ENCODE data around the gene SLC6A3. TPM values are rescaled to one million over a fixed set of nuclear protein-coding genes. Genes with fewer than 3 reads are reported as not detected.

Gene SLC6A3
- total and polyA plus RNA-seq, 3 experiments from 2014 or later = not detected

- no peaks in the 10 kb centered on the region for H3K27me3 ChIP-seq (ENCODE audit: insufficient read depth, low read length, poor library complexity, severe bottlenecking)
- Mint-ChIP-seq H3K27ac (peak overlapping the region in 7 of 8 donors; percentile 11 to 90 (median 60)), H3K9me3 (no peaks in the 10 kb centered on the region), H3K4me1 (peaks cover 16 to 30% (median 18%) of the 10 kb centered on the region in 3 donors), H3K4me3 (peak overlapping the region; percentile 60 to 81 (median 72)), H3K36me3 (no peaks in the 10 kb centered on the region), H3K27me3 (peaks cover 0 to 9% of the 10 kb centered on the region in 2 donors)
- POLR2A ChIA-PET = no interaction called here
- CTCF ChIA-PET = interaction anchor here (0.7 to 4.7 kb wide), 32 partner anchors 10 to 939 kb away, joined by 3 to 37 read pairs (median 4); no protein-coding TSS in a partner anchor
- peak; percentile 43 to 69 (median 67) for DNase-seq
- peak overlapping the region; percentile 38 for H3K4me3 ChIP-seq (ENCODE audit: low read length)
- H3K36me3 ChIP-seq (ENCODE audit: insufficient read depth, low read length) = no peaks in the 10 kb centered on the region
- H3K4me1 ChIP-seq (ENCODE audit: insufficient read depth, low read length) = peaks cover 9% of the 10 kb centered on the region
- no peaks in the 10 kb centered on the region for H3K9me3 ChIP-seq (ENCODE audit: low read length)
- no peak overlapping the region for H3K27ac ChIP-seq (ENCODE audit: low read depth, low read length)
Observed at GRCh38 chr5:1380011-1380817, 65.0 kb downstream of the SLC6A3 start.

- H3K36me3 ChIP-seq (ENCODE audit: insufficient read depth, low read length) = no peaks in the 10 kb centered on the region
- H3K9me3 ChIP-seq (ENCODE audit: low read length) = no peaks in the 10 kb centered on the region
- H3K4me1 Mint-ChIP-seq = peaks cover 21 to 37% (median 26%) of the 10 kb centered on the region in 3 donors
- DNase-seq = peak in 1 of 5 donors; percentile 25
- H3K27ac Mint-ChIP-seq = no peak overlapping the region
- H3K4me1 ChIP-seq (ENCODE audit: insufficient read depth, low read length) = peaks cover 13% of the 10 kb centered on the region
- POLR2A ChIA-PET = no interaction called here
- no peaks in the 10 kb centered on the region for H3K9me3 Mint-ChIP-seq
- no peaks in the 10 kb centered on the region for H3K27me3 ChIP-seq (ENCODE audit: insufficient read depth, low read length, poor library complexity, severe bottlenecking)
- H3K36me3 Mint-ChIP-seq = no peaks in the 10 kb centered on the region
- peak overlapping the region in 1 of 7 donors; percentile 79 for H3K4me3 Mint-ChIP-seq
- CTCF ChIA-PET = interaction anchor here (0.9 to 4.7 kb wide), 15 partner anchors 9 to 937 kb away, joined by 3 to 37 read pairs (median 4); no protein-coding TSS in a partner anchor
- no peak overlapping the region for H3K4me3 ChIP-seq (ENCODE audit: low read length)
- no peak overlapping the region for H3K27ac ChIP-seq (ENCODE audit: low read depth, low read length)
- peaks cover 0 to 9% of the 10 kb centered on the region in 2 donors for H3K27me3 Mint-ChIP-seq
Observed at GRCh38 chr5:1378866-1379659, 66.2 kb downstream of the SLC6A3 start.

- Mint-ChIP-seq H3K27ac (no peak overlapping the region), H3K27me3 (peaks cover 0 to 9% of the 10 kb centered on the region in 2 donors), H3K9me3 (no peaks in the 10 kb centered on the region), H3K4me1 (peaks cover 25 to 46% (median 30%) of the 10 kb centered on the region in 3 donors), H3K4me3 (no peak overlapping the region), H3K36me3 (no peaks in the 10 kb centered on the region)
- Histone ChIP-seq H3K27me3 (ENCODE audit: insufficient read depth, low read length, poor library complexity, severe bottlenecking) (no peaks in the 10 kb centered on the region), H3K36me3 (ENCODE audit: insufficient read depth, low read length) (no peaks in the 10 kb centered on the region), H3K4me1 (ENCODE audit: insufficient read depth, low read length) (peaks cover 13% of the 10 kb centered on the region), H3K27ac (ENCODE audit: low read depth, low read length) (no peak overlapping the region), H3K4me3 (ENCODE audit: low read length) (no peak overlapping the region), H3K9me3 (ENCODE audit: low read length) (no peaks in the 10 kb centered on the region)
- peak in 1 of 5 donors; percentile 35 for DNase-seq
- POLR2A ChIA-PET = no interaction called here
- CTCF ChIA-PET = interaction anchor here (0.9 to 4.7 kb wide), 3 partner anchors 8 to 267 kb away, joined by 3 to 37 read pairs (median 3); no protein-coding TSS in a partner anchor
Observed at GRCh38 chr5:1378096-1378495, 67.1 kb downstream of the SLC6A3 start.

GRCh38 chr5:1376981-1377380 is 68.3 kb downstream of the SLC6A3 start:
- DNase-seq = no peak

GRCh38 chr5:1375871-1376810 is 69.1 kb downstream of the SLC6A3 start:
- peaks cover 21 to 44% (median 28%) of the 10 kb centered on the region in 3 donors for H3K4me1 Mint-ChIP-seq
- no peak overlapping the region for H3K4me3 ChIP-seq (ENCODE audit: low read length)
- no peak overlapping the region for H3K4me3 Mint-ChIP-seq
- H3K9me3 ChIP-seq (ENCODE audit: low read length) = no peaks in the 10 kb centered on the region
- H3K4me1 ChIP-seq (ENCODE audit: insufficient read depth, low read length) = peaks cover 13% of the 10 kb centered on the region
- H3K9me3 Mint-ChIP-seq = no peaks in the 10 kb centered on the region
- no peak overlapping the region for H3K27ac ChIP-seq (ENCODE audit: low read depth, low read length)
- no peak for DNase-seq
- POLR2A ChIA-PET = no interaction called here
- H3K36me3 Mint-ChIP-seq = no peaks in the 10 kb centered on the region
- H3K27me3 Mint-ChIP-seq = peaks cover 0 to 6% of the 10 kb centered on the region in 2 donors
- no peaks in the 10 kb centered on the region for H3K36me3 ChIP-seq (ENCODE audit: insufficient read depth, low read length)
- H3K27me3 ChIP-seq (ENCODE audit: insufficient read depth, low read length, poor library complexity, severe bottlenecking) = no peaks in the 10 kb centered on the region
- peak overlapping the region in 1 of 8 donors; percentile 48 for H3K27ac Mint-ChIP-seq
- CTCF ChIA-PET = interaction anchor here (1.6 kb wide), 1 partner anchor 10 kb away, joined by 3 read pairs; no protein-coding TSS in a partner anchor

More at GRCh38 chr5:1376981-1377380, 68.3 kb downstream of the SLC6A3 start:
- H3K9me3 ChIP-seq (ENCODE audit: low read length) = no peaks in the 10 kb centered on the region
- no peaks in the 10 kb centered on the region for H3K27me3 ChIP-seq (ENCODE audit: insufficient read depth, low read length, poor library complexity, severe bottlenecking)
- peaks cover 28 to 50% (median 34%) of the 10 kb centered on the region in 3 donors for H3K4me1 Mint-ChIP-seq
- ChIA-PET CTCF (interaction anchor here (1.3 kb wide), 1 partner anchor 159 kb away, joined by 3 read pairs; no protein-coding TSS in a partner anchor), POLR2A (no interaction called here)
- no peaks in the 10 kb centered on the region for H3K36me3 ChIP-seq (ENCODE audit: insufficient read depth, low read length)
- H3K4me3 Mint-ChIP-seq = no peak overlapping the region
- H3K36me3 Mint-ChIP-seq = no peaks in the 10 kb centered on the region
- peaks cover 0 to 9% of the 10 kb centered on the region in 2 donors for H3K27me3 Mint-ChIP-seq
- no peaks in the 10 kb centered on the region for H3K9me3 Mint-ChIP-seq
- no peak overlapping the region for H3K4me3 ChIP-seq (ENCODE audit: low read length)
- H3K27ac ChIP-seq (ENCODE audit: low read depth, low read length) = no peak overlapping the region
- no peak overlapping the region for H3K27ac Mint-ChIP-seq
- peaks cover 13% of the 10 kb centered on the region for H3K4me1 ChIP-seq (ENCODE audit: insufficient read depth, low read length)

- H3K4me3 ChIP-seq (ENCODE audit: low read length) = no peak overlapping the region
- Mint-ChIP-seq H3K36me3 (no peaks in the 10 kb centered on the region), H3K4me3 (peak overlapping the region in 1 of 7 donors; percentile 47), H3K9me3 (no peaks in the 10 kb centered on the region), H3K27me3 (peaks cover 0 to 6% of the 10 kb centered on the region in 2 donors), H3K27ac (peak overlapping the region in 6 of 8 donors; percentile 19 to 92 (median 84)), H3K4me1 (peaks cover 14 to 30% (median 20%) of the 10 kb centered on the region in 3 donors)
- peaks cover 7% of the 10 kb centered on the region for H3K4me1 ChIP-seq (ENCODE audit: insufficient read depth, low read length)
- ChIA-PET POLR2A (interaction anchor here (1.3 kb wide), 1 partner anchor 11 kb away, joined by 4 read pairs; no protein-coding TSS in a partner anchor), CTCF (interaction anchor here (0.8 to 1.0 kb wide), 3 partner anchors 11 to 207 kb away, joined by 3 to 4 read pairs (median 3); partner anchors contain the start of gene CLPTM1L)
- no peaks in the 10 kb centered on the region for H3K27me3 ChIP-seq (ENCODE audit: insufficient read depth, low read length, poor library complexity, severe bottlenecking)
- DNase-seq = no peak
- no peaks in the 10 kb centered on the region for H3K36me3 ChIP-seq (ENCODE audit: insufficient read depth, low read length)
- H3K9me3 ChIP-seq (ENCODE audit: low read length) = no peaks in the 10 kb centered on the region
- H3K27ac ChIP-seq (ENCODE audit: low read depth, low read length) = no peak overlapping the region
Observed at GRCh38 chr5:1374679-1375055, 70.6 kb downstream of the SLC6A3 start.

Measured in CD8-positive, alpha-beta memory T cell (primary cell).